ENCODE measurements around the gene FRYL.

FRYL gene

GRCh38 chr4:48661391-48661790 is 118.7 kb downstream of the FRYL start:
- no peak for DNase-seq (ENCODE audit: insufficient read length)
- FAIRE-seq = no peak
- TF ChIP-seq POLR2A (IDR thresholded peaks at IDR 0.05; ENCODE audit: low read depth, low read length) (no peak), POLR2AphosphoS5 (IDR thresholded peaks at IDR 0.05; ENCODE audit: low read depth, low read length) (no peak), TAF1 (IDR thresholded peaks at IDR 0.05; ENCODE audit: borderline replicate concordance, low read depth, low read length) (no peak)

GRCh38 chr4:48660347-48660746 is 119.7 kb downstream of the FRYL start:
- FAIRE-seq (no peak), DNase-seq (ENCODE audit: insufficient read length) (no peak)
- no peak for TF ChIP-seq POLR2A (IDR thresholded peaks at IDR 0.05; ENCODE audit: low read depth, low read length)
- TF ChIP-seq TAF1 (IDR thresholded peaks at IDR 0.05; ENCODE audit: borderline replicate concordance, low read depth, low read length) = no peak
- TF ChIP-seq POLR2AphosphoS5 (IDR thresholded peaks at IDR 0.05; ENCODE audit: low read depth, low read length) = no peak

- FAIRE-seq (no peak), DNase-seq (ENCODE audit: insufficient read length) (no peak)
Observed at GRCh38 chr4:48654015-48654664, 125.9 kb downstream of the FRYL start.

GRCh38 chr4:48653217-48654014 is 126.7 kb downstream of the FRYL start:
- FAIRE-seq = no peak
- DNase-seq (ENCODE audit: insufficient read length) = no peak
- TF ChIP-seq POLR2A (IDR thresholded peaks at IDR 0.05; ENCODE audit: low read depth, low read length) (no peak), POLR2AphosphoS5 (IDR thresholded peaks at IDR 0.05; ENCODE audit: low read depth, low read length) (no peak), TAF1 (IDR thresholded peaks at IDR 0.05; ENCODE audit: borderline replicate concordance, low read depth, low read length) (no peak)

More at GRCh38 chr4:48654015-48654664, 125.9 kb downstream of the FRYL start:
- TF ChIP-seq POLR2AphosphoS5 (IDR thresholded peaks at IDR 0.05; ENCODE audit: low read depth, low read length) = no peak
- no peak for TF ChIP-seq POLR2A (IDR thresholded peaks at IDR 0.05; ENCODE audit: low read depth, low read length)
- no peak for TF ChIP-seq TAF1 (IDR thresholded peaks at IDR 0.05; ENCODE audit: borderline replicate concordance, low read depth, low read length)

- DNase-seq (ENCODE audit: insufficient read length) = no peak
- FAIRE-seq = no peak
- TF ChIP-seq TAF1 (IDR thresholded peaks at IDR 0.05; ENCODE audit: borderline replicate concordance, low read depth, low read length) (no peak), POLR2A (IDR thresholded peaks at IDR 0.05; ENCODE audit: low read depth, low read length) (no peak)
Observed at GRCh38 chr4:48651914-48652313, 128.2 kb downstream of the FRYL start.

- DNase-seq (ENCODE audit: insufficient read length) (no peak), FAIRE-seq (no peak)
- TF ChIP-seq POLR2AphosphoS5 (IDR thresholded peaks at IDR 0.05; ENCODE audit: low read depth, low read length) (no peak), TAF1 (IDR thresholded peaks at IDR 0.05; ENCODE audit: borderline replicate concordance, low read depth, low read length) (no peak), POLR2A (IDR thresholded peaks at IDR 0.05; ENCODE audit: low read depth, low read length) (no peak)
Observed at GRCh38 chr4:48649505-48649904, 130.6 kb downstream of the FRYL start.

GRCh38 chr4:48645225-48645794 is 134.8 kb downstream of the FRYL start:
- DNase-seq (ENCODE audit: insufficient read length) (no peak), FAIRE-seq (no peak)
- TF ChIP-seq POLR2A (IDR thresholded peaks at IDR 0.05; ENCODE audit: low read depth, low read length) (no peak), POLR2AphosphoS5 (IDR thresholded peaks at IDR 0.05; ENCODE audit: low read depth, low read length) (no peak), TAF1 (IDR thresholded peaks at IDR 0.05; ENCODE audit: borderline replicate concordance, low read depth, low read length) (no peak)

- FAIRE-seq (peak; percentile 53), DNase-seq (ENCODE audit: insufficient read length) (no peak)
- TF ChIP-seq POLR2A (IDR thresholded peaks at IDR 0.05; ENCODE audit: low read depth, low read length) = no peak
- no peak for TF ChIP-seq TAF1 (IDR thresholded peaks at IDR 0.05; ENCODE audit: borderline replicate concordance, low read depth, low read length)
- TF ChIP-seq POLR2AphosphoS5 (IDR thresholded peaks at IDR 0.05; ENCODE audit: low read depth, low read length) = no peak
Observed at GRCh38 chr4:48642421-48643374, 137.4 kb downstream of the FRYL start.

- DNase-seq (ENCODE audit: insufficient read length) (no peak), FAIRE-seq (no peak)
- TF ChIP-seq POLR2A (IDR thresholded peaks at IDR 0.05; ENCODE audit: low read depth, low read length) = no peak
- no peak for TF ChIP-seq TAF1 (IDR thresholded peaks at IDR 0.05; ENCODE audit: borderline replicate concordance, low read depth, low read length)
- TF ChIP-seq POLR2AphosphoS5 (IDR thresholded peaks at IDR 0.05; ENCODE audit: low read depth, low read length) = no peak
Observed at GRCh38 chr4:48641401-48641800, 138.7 kb downstream of the FRYL start.

GRCh38 chr4:48640699-48641098 is 139.4 kb downstream of the FRYL start:
- FAIRE-seq (no peak), DNase-seq (ENCODE audit: insufficient read length) (no peak)
- TF ChIP-seq TAF1 (IDR thresholded peaks at IDR 0.05; ENCODE audit: borderline replicate concordance, low read depth, low read length) (no peak), POLR2A (IDR thresholded peaks at IDR 0.05; ENCODE audit: low read depth, low read length) (no peak), POLR2AphosphoS5 (IDR thresholded peaks at IDR 0.05; ENCODE audit: low read depth, low read length) (no peak)

- TF ChIP-seq POLR2A (IDR thresholded peaks at IDR 0.05; ENCODE audit: low read depth, low read length) (no peak), TAF1 (IDR thresholded peaks at IDR 0.05; ENCODE audit: borderline replicate concordance, low read depth, low read length) (no peak), POLR2AphosphoS5 (IDR thresholded peaks at IDR 0.05; ENCODE audit: low read depth, low read length) (no peak)
- FAIRE-seq = no peak
Observed at GRCh38 chr4:48640225-48640624, 139.9 kb downstream of the FRYL start.

More at GRCh38 chr4:48640225-48640624, 139.9 kb downstream of the FRYL start:
- no peak for DNase-seq (ENCODE audit: insufficient read length)
